ENCODE results near the gene TSPAN15. TPM values are rescaled to one million over a fixed set of nuclear protein-coding genes. Genes with fewer than 3 reads are reported as not detected.
A peak's percentile ranks its signal among the peaks of the same experiment; 100 is the strongest.

Gene TSPAN15
- total RNA-seq, 2 experiments from 2014 or later, result 9.0 to 9.1 TPM

GRCh38 chr10:69489506-69490090 lies 38.3 kb downstream of the TSPAN15 start:
- peaks cover 10% of the 10 kb centered on the region for H3K4me1 Mint-ChIP-seq
- DNase-seq, result no peak
- H3K27me3 Mint-ChIP-seq, result no peaks in the 10 kb centered on the region
- ChIA-PET POLR2A (no interaction called here), CTCF (no interaction called here)
- peaks cover 10% of the 10 kb centered on the region for H3K36me3 Mint-ChIP-seq (ENCODE audit: low read depth)
- no peak overlapping the region for H3K4me3 Mint-ChIP-seq
- H3K27ac Mint-ChIP-seq, result no peak overlapping the region
- H3K9me3 Mint-ChIP-seq, result peaks cover 10% of the 10 kb centered on the region

GRCh38 chr10:69490876-69491275 lies 39.6 kb downstream of the TSPAN15 start:
- Mint-ChIP-seq H3K4me3 (no peak overlapping the region), H3K27ac (no peak overlapping the region), H3K4me1 (peaks cover 10% of the 10 kb centered on the region), H3K36me3 (ENCODE audit: low read depth) (peaks cover 10% of the 10 kb centered on the region), H3K9me3 (peaks cover 10% of the 10 kb centered on the region), H3K27me3 (no peaks in the 10 kb centered on the region)
- ChIA-PET CTCF (no interaction called here), POLR2A (no interaction called here)
- no peak for DNase-seq

GRCh38 chr10:69491611-69492010 lies 40.3 kb downstream of the TSPAN15 start:
- Mint-ChIP-seq H3K27me3 (no peaks in the 10 kb centered on the region), H3K9me3 (peaks cover 10% of the 10 kb centered on the region), H3K4me3 (no peak overlapping the region), H3K36me3 (ENCODE audit: low read depth) (peaks cover 10% of the 10 kb centered on the region), H3K27ac (no peak overlapping the region), H3K4me1 (peaks cover 10% of the 10 kb centered on the region)
- no peak for DNase-seq
- CTCF ChIA-PET, result no interaction called here
- POLR2A ChIA-PET, result no interaction called here

GRCh38 chr10:69492091-69492745 lies 41.0 kb downstream of the TSPAN15 start:
- no peak for DNase-seq
- H3K4me3 Mint-ChIP-seq, result no peak overlapping the region
- H3K36me3 Mint-ChIP-seq (ENCODE audit: low read depth), result peaks cover 10% of the 10 kb centered on the region
- H3K27me3 Mint-ChIP-seq, result no peaks in the 10 kb centered on the region
- H3K9me3 Mint-ChIP-seq, result peaks cover 10% of the 10 kb centered on the region
- ChIA-PET POLR2A (no interaction called here), CTCF (no interaction called here)
- peaks cover 10% of the 10 kb centered on the region for H3K4me1 Mint-ChIP-seq
- no peak overlapping the region for H3K27ac Mint-ChIP-seq

DNA sequence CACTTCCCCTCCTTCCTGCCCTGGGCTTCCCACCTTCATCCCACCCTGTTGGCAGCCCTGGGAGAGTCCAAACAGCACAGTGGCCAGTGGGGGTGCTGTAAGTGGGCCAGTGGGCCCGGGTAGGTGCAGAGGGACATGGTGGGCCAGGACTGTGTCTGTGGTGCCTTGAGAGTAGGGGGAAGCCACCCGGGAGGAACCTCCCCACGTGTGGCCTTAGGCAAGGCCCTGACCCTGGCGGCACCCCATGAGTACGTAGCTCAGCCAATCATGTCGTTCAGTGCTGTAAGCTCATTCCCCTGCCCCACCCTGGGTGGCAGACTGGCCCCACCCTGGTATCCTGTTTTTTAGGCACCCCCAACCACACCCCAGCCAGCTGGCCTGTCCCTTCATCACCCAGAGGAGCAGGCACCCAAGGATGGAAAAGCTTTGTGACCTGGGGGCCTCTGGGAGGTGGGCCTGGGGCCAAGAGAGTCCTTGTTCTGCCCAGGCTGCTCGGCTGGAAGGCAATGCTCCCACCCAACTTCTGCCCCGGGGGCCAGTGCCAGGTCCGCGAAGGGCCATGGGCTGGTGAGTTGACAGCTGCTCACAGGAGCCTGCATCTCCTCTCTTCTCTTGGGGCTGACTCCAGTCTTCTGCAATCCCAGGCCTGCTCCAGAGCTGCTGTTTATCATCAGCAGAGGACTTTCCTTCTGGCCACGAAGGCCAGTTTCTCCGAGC lies 41.6 kb downstream of the TSPAN15 start:
- Mint-ChIP-seq H3K4me1 (peaks cover 17% of the 10 kb centered on the region), H3K4me3 (no peak overlapping the region), H3K27ac (no peak overlapping the region), H3K36me3 (ENCODE audit: low read depth) (peaks cover 8% of the 10 kb centered on the region), H3K27me3 (no peaks in the 10 kb centered on the region), H3K9me3 (peaks cover 9% of the 10 kb centered on the region)
- CTCF ChIA-PET, result no interaction called here
- DNase-seq, result no peak
- POLR2A ChIA-PET, result no interaction called here

DNA sequence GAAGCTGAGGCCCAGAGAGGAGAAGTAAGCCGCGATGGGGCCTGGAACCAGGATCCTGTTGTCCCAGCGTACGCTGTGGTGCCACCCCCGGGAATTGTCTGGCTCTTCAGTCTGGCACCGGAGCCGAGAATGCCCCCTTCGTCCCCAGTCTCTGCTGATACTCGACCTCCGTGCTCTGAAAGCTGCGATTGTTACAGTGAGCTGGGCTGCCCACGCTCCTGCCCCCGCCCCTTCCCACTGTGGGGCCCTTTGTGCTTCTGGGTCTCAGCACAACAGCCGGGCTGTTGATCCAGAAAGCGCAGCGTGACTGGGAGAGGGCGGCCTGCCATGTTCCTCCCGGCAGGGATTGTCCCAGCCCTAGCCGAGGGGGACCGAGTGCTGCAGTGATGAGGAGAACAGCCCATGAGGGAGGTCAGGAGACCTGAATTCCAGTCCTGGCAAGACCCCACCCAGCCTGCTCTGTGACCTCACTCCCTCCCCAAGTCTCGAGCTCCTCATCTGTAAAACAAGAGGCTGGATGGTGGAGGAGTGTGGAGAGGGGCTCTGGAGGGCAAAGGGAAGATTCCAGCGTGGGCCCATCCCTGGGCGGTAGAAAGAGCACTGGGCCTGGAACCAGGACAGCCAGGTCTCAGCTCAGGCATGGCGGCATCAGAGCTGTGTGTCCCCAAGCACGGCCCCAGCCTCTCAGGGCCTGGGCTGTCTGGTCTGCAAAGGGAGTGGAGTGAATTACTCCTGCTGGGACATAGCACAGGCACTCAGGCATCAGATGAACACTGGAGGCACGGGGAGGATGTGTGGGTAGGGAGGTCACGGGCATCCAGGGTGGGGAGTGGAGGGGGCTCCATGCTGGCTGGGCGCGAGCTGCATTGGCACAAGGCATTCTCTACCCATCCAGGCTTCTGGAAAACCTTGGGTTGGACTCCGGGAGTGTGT lies 43.6 kb downstream of the TSPAN15 start:
- DNase-seq, result no peak
- no peak overlapping the region for H3K4me3 Mint-ChIP-seq
- peaks cover 23% of the 10 kb centered on the region for H3K4me1 Mint-ChIP-seq
- H3K36me3 Mint-ChIP-seq (ENCODE audit: low read depth), result no peaks in the 10 kb centered on the region
- H3K9me3 Mint-ChIP-seq, result no peaks in the 10 kb centered on the region
- ChIA-PET POLR2A (no interaction called here), CTCF (interaction anchor here (1.3 to 1.4 kb wide), 3 partner anchors 12 to 29 kb away, joined by 4 to 5 read pairs (median 5); no protein-coding TSS in a partner anchor)
- no peaks in the 10 kb centered on the region for H3K27me3 Mint-ChIP-seq
- no peak overlapping the region for H3K27ac Mint-ChIP-seq

- no peaks in the 10 kb centered on the region for H3K36me3 Mint-ChIP-seq (ENCODE audit: low read depth)
- H3K4me3 Mint-ChIP-seq, result no peak overlapping the region
- ChIA-PET CTCF (interaction anchor here (1.3 kb wide), 1 partner anchor 30 kb away, joined by 5 read pairs; no protein-coding TSS in a partner anchor), POLR2A (no interaction called here)
- DNase-seq, result no peak
- peaks cover 23% of the 10 kb centered on the region for H3K4me1 Mint-ChIP-seq
- H3K9me3 Mint-ChIP-seq, result no peaks in the 10 kb centered on the region
- no peak overlapping the region for H3K27ac Mint-ChIP-seq
- H3K27me3 Mint-ChIP-seq, result no peaks in the 10 kb centered on the region
Measured at GRCh38 chr10:69495666-69496065, 44.4 kb downstream of the TSPAN15 start.

DNA sequence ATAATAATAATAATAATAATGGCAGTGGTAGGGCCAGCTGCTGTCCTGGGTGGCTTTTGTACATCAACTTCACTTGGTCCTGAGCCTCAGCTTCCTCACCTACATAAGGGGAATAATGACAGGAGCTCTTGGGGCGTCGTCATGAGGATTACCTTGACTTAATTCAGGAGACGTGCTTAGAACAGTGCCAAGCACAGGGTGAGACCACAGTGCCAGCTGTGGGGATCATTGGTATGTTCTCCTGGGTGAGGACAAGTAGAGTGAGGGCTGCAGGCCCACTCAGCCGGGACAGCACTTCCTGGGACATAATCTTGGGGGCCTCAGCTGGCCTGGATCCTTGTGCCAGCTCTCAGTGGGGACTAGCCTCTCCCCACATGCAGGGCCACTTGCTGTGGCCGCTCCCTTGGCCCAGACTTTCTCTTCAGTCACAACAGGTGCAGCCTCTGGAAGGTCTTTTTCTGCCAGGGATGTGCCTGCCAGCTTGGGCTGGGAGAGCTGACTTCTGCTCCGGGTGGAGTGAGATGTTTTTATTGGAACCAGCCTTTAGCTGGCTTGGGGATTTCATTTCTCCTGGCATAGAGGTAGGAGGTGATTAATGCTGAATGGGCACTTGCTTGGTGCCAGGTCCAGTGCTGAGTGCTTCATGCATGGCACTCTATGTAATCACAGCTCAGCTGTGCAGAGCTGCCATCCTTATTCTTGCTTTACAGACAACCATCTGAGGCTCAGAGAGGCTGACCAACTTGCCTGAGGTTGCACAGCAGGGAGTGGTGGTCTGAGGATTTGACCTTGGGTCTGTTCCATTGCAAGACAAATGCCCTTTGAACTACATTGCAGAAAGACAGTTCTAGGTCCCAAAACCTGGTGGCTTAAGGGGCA lies 45.3 kb downstream of the TSPAN15 start:
- ChIA-PET CTCF (interaction anchor here (1.1 to 1.5 kb wide), 2 partner anchors 19 to 69 kb away, joined by 3 read pairs; no protein-coding TSS in a partner anchor), POLR2A (interaction anchor here (0.8 to 1.2 kb wide), 2 partner anchors 46 to 179 kb away, joined by 3 read pairs; partner anchors contain the start of gene TSPAN15)
- Mint-ChIP-seq H3K27me3 (no peaks in the 10 kb centered on the region), H3K4me3 (no peak overlapping the region), H3K36me3 (ENCODE audit: low read depth) (no peaks in the 10 kb centered on the region), H3K27ac (no peak overlapping the region), H3K9me3 (no peaks in the 10 kb centered on the region), H3K4me1 (peaks cover 23% of the 10 kb centered on the region)
- DNase-seq, result no peak

- H3K27me3 Mint-ChIP-seq, result no peaks in the 10 kb centered on the region
- peak overlapping the region; percentile 28 for H3K27ac Mint-ChIP-seq
- POLR2A ChIA-PET, result interaction anchor here (0.8 to 1.4 kb wide), 3 partner anchors 12 to 179 kb away, joined by 3 read pairs; partner anchors contain the start of gene TSPAN15
- H3K4me3 Mint-ChIP-seq, result no peak overlapping the region
- H3K36me3 Mint-ChIP-seq (ENCODE audit: low read depth), result no peaks in the 10 kb centered on the region
- H3K9me3 Mint-ChIP-seq, result no peaks in the 10 kb centered on the region
- peaks cover 18% of the 10 kb centered on the region for H3K4me1 Mint-ChIP-seq
- CTCF ChIA-PET, result interaction anchor here (1.0 to 1.5 kb wide), 3 partner anchors 19 to 89 kb away, joined by 3 read pairs; no protein-coding TSS in a partner anchor
- no peak for DNase-seq
Measured at GRCh38 chr10:69497231-69497561, 45.9 kb downstream of the TSPAN15 start.

GRCh38 chr10:69497611-69498390 lies 46.5 kb downstream of the TSPAN15 start:
- Mint-ChIP-seq H3K27me3 (no peaks in the 10 kb centered on the region), H3K4me3 (no peak overlapping the region), H3K36me3 (ENCODE audit: low read depth) (no peaks in the 10 kb centered on the region), H3K9me3 (no peaks in the 10 kb centered on the region), H3K27ac (peak overlapping the region; percentile 28), H3K4me1 (peaks cover 14% of the 10 kb centered on the region)
- CTCF ChIA-PET, result interaction anchor here (1.0 to 1.1 kb wide), 2 partner anchors 70 to 90 kb away, joined by 3 read pairs; no protein-coding TSS in a partner anchor
- DNase-seq, result peak; percentile 42
- POLR2A ChIA-PET, result interaction anchor here (1.2 to 1.4 kb wide), 2 partner anchors 11 to 180 kb away, joined by 3 read pairs; no protein-coding TSS in a partner anchor

DNA sequence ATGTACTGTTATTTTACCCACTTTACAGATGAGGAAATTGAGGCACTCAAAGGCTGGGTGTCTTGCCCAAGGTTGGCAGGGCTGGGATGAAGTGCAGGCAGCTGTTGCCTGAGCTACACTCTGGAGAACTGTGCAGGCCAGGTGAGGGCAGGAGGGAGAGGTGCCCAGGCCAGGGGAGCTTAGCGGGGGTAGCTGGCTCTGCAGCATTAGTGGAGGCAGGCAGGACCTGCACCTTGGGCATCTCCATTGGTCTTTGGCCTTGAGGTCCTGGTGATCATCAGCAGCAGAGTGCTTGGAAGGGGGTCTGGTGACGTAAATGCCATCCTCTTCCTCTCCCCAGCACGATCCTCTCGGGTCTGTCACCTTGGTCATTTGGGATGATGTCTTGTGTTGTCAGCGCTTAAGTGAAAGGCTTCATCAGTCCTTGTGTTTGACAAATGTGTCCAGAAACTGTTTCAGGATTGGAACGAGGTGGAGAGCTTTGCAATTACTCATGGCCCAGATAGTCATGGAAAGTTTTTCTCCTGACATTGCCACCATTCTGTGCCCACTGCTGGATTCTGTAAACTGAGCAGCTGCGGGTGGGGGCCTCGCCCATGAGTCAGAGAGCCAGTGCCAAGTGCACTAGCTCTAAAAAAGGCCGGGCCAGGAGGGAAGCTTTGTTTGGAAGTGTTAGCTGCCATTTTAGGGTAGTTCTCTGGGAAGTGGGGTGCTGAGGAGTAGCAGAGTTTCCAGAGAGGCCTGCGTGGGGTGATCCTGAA lies 47.6 kb downstream of the TSPAN15 start:
- DNase-seq, result no peak
- H3K9me3 Mint-ChIP-seq, result no peaks in the 10 kb centered on the region
- ChIA-PET CTCF (interaction anchor here (1.3 kb wide), 1 partner anchor 16 kb away, joined by 4 read pairs; no protein-coding TSS in a partner anchor), POLR2A (interaction anchor here (1.4 kb wide), 1 partner anchor 10 kb away, joined by 3 read pairs; no protein-coding TSS in a partner anchor)
- H3K27me3 Mint-ChIP-seq, result no peaks in the 10 kb centered on the region
- no peak overlapping the region for H3K27ac Mint-ChIP-seq
- no peaks in the 10 kb centered on the region for H3K36me3 Mint-ChIP-seq (ENCODE audit: low read depth)
- no peak overlapping the region for H3K4me3 Mint-ChIP-seq
- peaks cover 13% of the 10 kb centered on the region for H3K4me1 Mint-ChIP-seq
